Dedifferentiated amniotic fluid mesenchymal stem cell (primary cell): ENCODE measurements around the gene L1CAM.

Experiments
- DNase-seq: peaks from one replicate; pipeline ENCODE4 v3.0.0-alpha.2; 2016; ENCODE audit errors: extremely low spot score

Gene L1CAM

GRCh38 chrX:153862369-153863250 lies 23.4 kb downstream of the L1CAM start:
- DNase-seq = no peak

- no peak for DNase-seq
These were observed 24.2 kb downstream of the L1CAM start for GRCh38 chrX:153861733-153862310.

GRCh38 chrX:153861151-153861550 lies 24.8 kb downstream of the L1CAM start:
- DNase-seq = no peak

GRCh38 chrX:153857348-153857903 lies 28.5 kb downstream of the L1CAM start:
- DNase-seq = no peak

- DNase-seq = no peak
These were observed 31.3 kb downstream of the L1CAM start for GRCh38 chrX:153854702-153855101.

GRCh38 chrX:153853902-153854267 lies 32.1 kb downstream of the L1CAM start:
- DNase-seq = no peak

- no peak for DNase-seq
These were observed 32.6 kb downstream of the L1CAM start for GRCh38 chrX:153853180-153853901.

GRCh38 chrX:153851981-153852380 lies 34.0 kb downstream of the L1CAM start:
- no peak for DNase-seq

- no peak for DNase-seq
These were observed 37.6 kb downstream of the L1CAM start for GRCh38 chrX:153848325-153848724.

- DNase-seq = no peak
These were observed 40.1 kb downstream of the L1CAM start for GRCh38 chrX:153845842-153846241.

GRCh38 chrX:153845195-153845594 lies 40.8 kb downstream of the L1CAM start:
- DNase-seq = no peak

- no peak for DNase-seq
These were observed 41.4 kb downstream of the L1CAM start for GRCh38 chrX:153844509-153845082.

GRCh38 chrX:153836921-153837320 lies 49.1 kb downstream of the L1CAM start:
- no peak for DNase-seq

GRCh38 chrX:153832728-153833127 lies 53.2 kb downstream of the L1CAM start:
- no peak for DNase-seq

GRCh38 chrX:153831429-153832150 lies 54.4 kb downstream of the L1CAM start:
- DNase-seq = no peak

GRCh38 chrX:153830640-153831428 lies 55.1 kb downstream of the L1CAM start:
- DNase-seq = no peak

- DNase-seq = no peak
These were observed 56.0 kb downstream of the L1CAM start, which contains the start of gene PDZD4 for GRCh38 chrX:153829799-153830639. Gene PDZD4 (minus strand): TSS chrX:153830544. CDS start chrX:153830298, 246 bp downstream.

GRCh38 chrX:153829549-153829798 lies 56.5 kb downstream of the L1CAM start:
- DNase-seq = no peak

GRCh38 chrX:153828723-153829548 lies 57.0 kb downstream of the L1CAM start:
- no peak for DNase-seq
